Gastrocnemius medialis (tissue), 4 donors: ENCODE results near the gene FIBIN.

Experiments
- CTCF ChIP-seq, 5 experiments: fragments of 450-650 bp in 3 of 5; fragments of 200-600 bp in 2 of 5; sonication (generic) in 2 of 5; IDR thresholded peaks in 4 of 5; conservative IDR thresholded peaks in 1 of 5; 1 replicate in 4 of 5; 2 replicates in 1 of 5; pipeline ENCODE4 v1.5.1; 2016 to 2019; ENCODE audit warnings: antibody characterized with exemption in 5 of 5, mild to moderate bottlenecking in 3 of 5, moderate library complexity in 3 of 5
- POLR2A ChIP-seq, 2 donors: fragments of 450-650 bp; IDR thresholded peaks; one replicate each; pipeline ENCODE4 v1.6.1; 2017; ENCODE audit warnings: antibody characterized with exemption in 2 of 2, mild to moderate bottlenecking in 2 of 2, moderate library complexity in 2 of 2

DNA sequence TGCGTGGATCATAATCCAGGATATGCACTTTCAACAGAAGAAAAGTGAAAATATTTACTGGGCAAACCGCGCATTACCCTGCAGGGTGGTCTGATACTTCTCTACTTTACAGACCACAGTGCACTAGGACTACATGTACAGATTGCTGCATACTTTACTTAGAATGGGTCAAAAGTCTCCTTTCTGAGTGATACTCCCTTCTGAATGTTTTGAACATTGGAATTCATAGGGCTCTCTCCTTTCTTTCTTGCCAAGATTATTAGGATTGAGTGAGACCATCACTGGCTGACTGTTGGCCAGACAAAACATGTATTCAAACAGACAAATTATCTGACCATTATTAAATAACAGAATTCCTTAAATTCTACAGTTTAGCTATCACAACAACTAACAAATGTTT is 6.6 kb upstream of the FIBIN start:
- no peak for TF ChIP-seq CTCF (IDR thresholded peaks at IDR 0.05 in 4 of 5, conservative IDR thresholded peaks at IDR 0.05 in 1 of 5)
- no peak for TF ChIP-seq POLR2A (IDR thresholded peaks at IDR 0.05)
